ENCODE measurements around the gene ARHGAP26. TPM values are rescaled to one million over a fixed set of nuclear protein-coding genes. Genes with fewer than 3 reads are reported as not detected.

ARHGAP26 gene
- total and polyA plus RNA-seq, 9 donors: 1.9 to 47.1 (median 12.0) TPM

DNA sequence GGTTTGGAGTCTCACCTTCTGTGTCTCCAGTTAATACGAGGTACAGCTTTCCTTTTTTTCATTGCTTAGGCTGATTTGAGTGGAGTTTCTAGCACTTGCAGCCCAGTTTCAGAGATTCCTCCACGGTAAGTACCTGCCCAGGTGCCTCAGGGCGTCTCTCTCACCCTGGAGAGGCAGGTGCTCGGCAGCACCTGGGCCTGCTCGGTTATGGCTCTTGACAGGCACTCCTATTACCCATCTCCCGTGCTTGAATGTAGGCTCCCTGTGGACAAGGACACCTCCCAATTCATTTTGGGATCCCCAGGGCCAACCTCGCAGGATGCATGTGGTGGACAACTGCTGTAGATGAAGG is 489.1 kb downstream of the ARHGAP26 start:
- H3K27me3 ChIP-seq: no peaks in the 10 kb centered on the region
- no peak overlapping the region for H3K4me3 ChIP-seq
- intact Hi-C loops (cut with DNase I): loop anchor here in 1 of 4 donors (5.0 kb wide), 1 partner anchor 97 kb away; no protein-coding TSS in a partner anchor
- TF ChIP-seq, protein P1, sequence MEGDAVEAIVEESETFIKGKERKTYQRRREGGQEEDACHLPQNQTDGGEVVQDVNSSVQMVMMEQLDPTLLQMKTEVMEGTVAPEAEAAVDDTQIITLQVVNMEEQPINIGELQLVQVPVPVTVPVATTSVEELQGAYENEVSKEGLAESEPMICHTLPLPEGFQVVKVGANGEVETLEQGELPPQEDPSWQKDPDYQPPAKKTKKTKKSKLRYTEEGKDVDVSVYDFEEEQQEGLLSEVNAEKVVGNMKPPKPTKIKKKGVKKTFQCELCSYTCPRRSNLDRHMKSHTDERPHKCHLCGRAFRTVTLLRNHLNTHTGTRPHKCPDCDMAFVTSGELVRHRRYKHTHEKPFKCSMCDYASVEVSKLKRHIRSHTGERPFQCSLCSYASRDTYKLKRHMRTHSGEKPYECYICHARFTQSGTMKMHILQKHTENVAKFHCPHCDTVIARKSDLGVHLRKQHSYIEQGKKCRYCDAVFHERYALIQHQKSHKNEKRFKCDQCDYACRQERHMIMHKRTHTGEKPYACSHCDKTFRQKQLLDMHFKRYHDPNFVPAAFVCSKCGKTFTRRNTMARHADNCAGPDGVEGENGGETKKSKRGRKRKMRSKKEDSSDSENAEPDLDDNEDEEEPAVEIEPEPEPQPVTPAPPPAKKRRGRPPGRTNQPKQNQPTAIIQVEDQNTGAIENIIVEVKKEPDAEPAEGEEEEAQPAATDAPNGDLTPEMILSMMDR (IDR thresholded peaks at IDR 0.05): no peak
- no peak for TF ChIP-seq POLR2A (IDR thresholded peaks at IDR 0.05)
- no peak for TF ChIP-seq EP300 (IDR thresholded peaks at IDR 0.05)
- no peaks in the 10 kb centered on the region for H3K9me3 ChIP-seq
- no peak for DNase-seq
- WGBS, 3 donors: 91 to 96% (median 95%) methylated on average over 7 of the region's 7 CpGs
- no peaks in the 10 kb centered on the region for H3K4me1 ChIP-seq (ENCODE audit: insufficient read depth)
- H3K27ac ChIP-seq: no peak overlapping the region
- H3K36me3 ChIP-seq: no peaks in the 10 kb centered on the region

DNA sequence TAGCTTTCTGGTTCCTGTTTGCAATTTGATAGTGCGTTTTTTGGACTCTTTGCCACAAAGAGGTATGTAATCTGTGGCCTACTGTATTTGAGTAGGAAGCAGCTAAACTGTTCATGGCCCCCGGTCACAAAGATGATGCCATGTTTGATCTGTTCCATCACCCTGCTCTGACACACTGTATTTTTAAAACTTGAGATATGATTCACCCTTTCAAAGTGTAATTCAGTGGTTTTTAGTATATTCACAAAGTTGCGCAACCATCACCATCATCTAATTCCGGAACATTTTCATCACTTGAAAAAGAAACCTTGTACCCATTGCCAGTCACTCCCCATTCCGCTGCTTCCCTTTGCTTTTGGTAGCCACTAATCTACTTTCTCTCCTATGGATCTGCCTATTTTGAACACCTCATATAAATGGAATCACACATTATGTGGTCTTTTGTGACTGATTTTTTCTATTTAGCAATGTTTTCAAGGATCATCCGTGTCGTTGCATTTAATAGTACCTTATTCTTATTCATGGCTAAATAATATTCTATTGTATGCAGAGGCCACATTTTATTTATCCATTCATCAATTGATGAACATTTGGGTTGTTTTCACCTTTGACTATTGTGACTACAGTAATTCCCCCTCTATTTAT is 491.7 kb downstream of the ARHGAP26 start:
- intact Hi-C loops (cut with DNase I): no loop called here
- WGBS, 3 donors: 92 to 96% (median 92%) methylated on average over 7 of the region's 7 CpGs
- no peaks in the 10 kb centered on the region for H3K4me1 ChIP-seq (ENCODE audit: insufficient read depth)
- no peak for TF ChIP-seq POLR2A (IDR thresholded peaks at IDR 0.05)
- no peak for TF ChIP-seq EP300 (IDR thresholded peaks at IDR 0.05)
- TF ChIP-seq, protein P1 (IDR thresholded peaks at IDR 0.05): no peak
- no peak overlapping the region for H3K4me3 ChIP-seq
- H3K9me3 ChIP-seq: no peaks in the 10 kb centered on the region
- no peaks in the 10 kb centered on the region for H3K36me3 ChIP-seq
- DNase-seq: no peak
- no peak overlapping the region for H3K27ac ChIP-seq
- H3K27me3 ChIP-seq: no peaks in the 10 kb centered on the region

DNA sequence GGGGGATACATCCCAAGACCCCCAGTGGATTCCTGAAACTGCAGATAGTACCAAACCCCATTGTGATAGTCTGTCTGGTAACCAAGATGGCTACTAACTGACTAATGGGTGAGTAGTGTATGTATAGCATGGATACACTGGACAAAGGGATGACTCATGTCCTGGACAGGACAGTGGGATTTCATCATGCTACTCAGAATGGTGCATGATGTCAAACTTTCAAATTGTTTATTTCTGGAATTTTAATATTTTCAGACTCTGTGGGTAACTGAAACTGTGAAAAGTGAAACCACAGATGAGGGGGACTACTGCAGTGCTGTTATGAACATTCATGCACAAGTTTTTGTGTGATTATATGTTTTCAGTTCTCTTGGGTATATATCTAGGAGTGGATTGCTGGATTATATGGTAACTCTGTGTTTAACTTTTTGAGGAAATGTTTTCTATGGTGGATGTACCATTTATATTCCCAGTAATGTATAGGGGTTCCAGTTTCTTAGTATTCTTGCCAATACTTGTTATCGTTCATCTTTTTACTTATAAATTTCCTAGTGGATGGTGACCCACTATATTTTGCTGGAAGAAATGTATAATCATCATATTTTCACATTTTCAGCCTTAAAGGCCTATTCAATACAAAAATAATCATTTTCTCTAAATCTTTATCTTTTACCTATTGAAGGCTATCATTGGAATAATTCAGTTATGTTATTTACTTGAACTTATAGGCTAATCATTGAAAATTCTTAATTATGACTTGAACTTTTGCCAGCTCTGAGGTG is 492.4 kb downstream of the ARHGAP26 start:
- H3K9me3 ChIP-seq: no peaks in the 10 kb centered on the region
- H3K4me1 ChIP-seq (ENCODE audit: insufficient read depth): no peaks in the 10 kb centered on the region
- no peaks in the 10 kb centered on the region for H3K27me3 ChIP-seq
- H3K27ac ChIP-seq: no peak overlapping the region
- no peaks in the 10 kb centered on the region for H3K36me3 ChIP-seq
- WGBS, 3 donors: 86 to 98% (median 98%) methylated on average over 1 of the region's 1 CpG
- intact Hi-C loops (cut with DNase I): no loop called here
- no peak for DNase-seq
- no peak overlapping the region for H3K4me3 ChIP-seq
- no peak for TF ChIP-seq EP300 (IDR thresholded peaks at IDR 0.05)
- TF ChIP-seq, protein P1 (IDR thresholded peaks at IDR 0.05): no peak
- no peak for TF ChIP-seq POLR2A (IDR thresholded peaks at IDR 0.05)

DNA sequence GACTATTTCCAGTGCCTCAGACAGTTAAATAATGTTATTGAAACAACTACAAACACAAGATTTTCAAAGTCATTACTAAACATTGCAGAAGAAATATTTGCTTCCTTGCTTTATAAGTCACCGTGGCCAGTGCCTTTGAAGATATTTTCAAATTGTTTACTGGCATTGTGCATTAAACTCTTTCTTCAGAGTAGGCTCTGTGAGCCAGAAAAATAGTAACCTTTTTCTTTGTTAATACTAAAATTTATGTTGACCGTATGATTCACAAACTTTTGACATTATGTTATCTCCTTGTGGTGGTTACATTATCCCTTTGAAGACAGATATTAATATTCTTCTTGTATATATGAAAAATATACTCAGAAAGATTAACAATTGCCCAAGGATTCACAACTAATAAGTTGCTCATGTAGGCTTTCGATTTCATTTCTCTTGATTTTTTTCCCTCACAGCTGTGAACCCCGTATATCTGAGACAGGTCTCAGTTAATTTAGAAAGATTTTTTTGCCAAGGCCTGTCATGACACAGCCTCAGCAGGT is 493.2 kb downstream of the ARHGAP26 start:
- Histone ChIP-seq H3K4me3 (no peak overlapping the region), H3K36me3 (no peaks in the 10 kb centered on the region), H3K27me3 (no peaks in the 10 kb centered on the region), H3K9me3 (no peaks in the 10 kb centered on the region), H3K4me1 (ENCODE audit: insufficient read depth) (no peaks in the 10 kb centered on the region), H3K27ac (no peak overlapping the region)
- TF ChIP-seq EP300 (IDR thresholded peaks at IDR 0.05) (no peak), POLR2A (IDR thresholded peaks at IDR 0.05) (no peak)
- TF ChIP-seq, protein P1 (IDR thresholded peaks at IDR 0.05): no peak
- intact Hi-C loops (cut with DNase I): no loop called here
- WGBS, 3 donors: 34 to 36% (median 36%) methylated on average over 4 of the region's 4 CpGs
- DNase-seq: no peak
